Ramos (cell line): Measurements from ENCODE around the gene MICAL3.
"Not testable (repeated sequence)": the region's sequence is repeated elsewhere in the genome, so short reads cannot be mapped to it uniquely, and the experiment has no call there.

Source experiments
- in situ Hi-C: fragments of 300-500 bp; cut with MboI; formaldehyde crosslinking; loops from one replicate; pipeline ENCODE4 v1.14.3; 2022; ENCODE audit warnings: low sequenced_read_pairs; ENCODE audit not compliant: unreplicated experiment

MICAL3 gene

DNA sequence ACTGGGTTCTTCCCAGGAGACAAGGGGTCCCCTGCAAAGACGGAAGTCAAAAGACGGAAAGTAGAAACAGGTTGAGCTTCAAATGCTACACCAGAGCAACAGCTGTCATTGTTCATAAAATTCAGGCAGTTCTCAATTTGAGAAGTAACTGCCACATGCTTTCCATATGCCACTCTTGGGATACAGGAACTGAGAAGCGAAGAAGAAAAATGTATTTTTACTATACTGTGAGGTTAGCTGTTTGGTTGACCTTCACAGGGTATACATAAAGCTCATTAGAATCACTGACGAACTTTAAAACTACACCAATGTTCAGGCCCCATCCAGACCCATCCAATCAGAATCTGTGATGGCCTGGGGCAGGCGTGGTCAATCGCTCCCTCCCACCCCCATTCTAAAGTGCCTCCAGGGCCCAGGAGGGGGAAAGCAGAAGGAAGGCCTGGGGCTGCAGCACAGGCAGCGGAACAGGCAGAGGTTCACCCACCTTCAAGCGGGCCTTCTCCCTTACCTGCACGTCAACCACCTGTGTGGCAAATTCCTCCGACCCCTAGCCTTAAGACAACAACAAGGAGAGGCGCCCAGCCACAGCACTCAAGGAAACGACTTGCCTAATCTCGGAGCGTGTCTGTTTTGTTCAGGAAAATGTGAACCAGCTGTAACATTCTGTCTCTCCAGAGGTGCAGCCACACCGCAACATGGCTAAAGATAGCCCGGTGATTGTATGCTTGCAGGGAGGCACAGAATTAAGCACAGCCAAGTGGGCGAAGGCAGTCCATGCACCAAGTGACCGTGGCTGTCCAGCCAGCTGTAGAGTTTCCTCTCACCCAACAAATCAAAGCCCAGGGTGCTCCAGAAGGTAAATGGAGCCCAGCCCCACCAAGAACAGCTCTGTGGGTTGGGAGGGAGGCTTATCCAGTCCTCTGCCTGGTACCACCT is 82.6 kb downstream of the MICAL3 start:
- in situ Hi-C loops: no loop called here

DNA sequence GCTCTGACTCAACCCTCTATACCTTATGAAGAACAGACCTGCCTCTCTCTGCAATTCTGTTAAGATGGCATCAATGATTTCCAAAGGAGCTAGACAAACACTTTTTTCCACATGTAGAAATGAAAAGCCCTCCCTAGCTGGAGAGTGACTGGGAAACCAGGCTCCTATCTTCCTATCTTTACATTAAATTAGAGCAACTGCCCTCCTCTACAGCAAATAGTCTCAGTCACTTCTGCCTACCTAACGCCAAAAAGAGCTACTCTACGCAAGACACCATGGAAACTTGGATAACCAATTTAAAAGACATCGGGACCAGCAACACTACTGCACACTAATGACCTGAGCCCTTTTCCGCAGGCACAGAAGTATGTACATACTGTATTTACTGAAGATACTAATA is 84.8 kb downstream of the MICAL3 start:
- in situ Hi-C loops: no loop called here

DNA sequence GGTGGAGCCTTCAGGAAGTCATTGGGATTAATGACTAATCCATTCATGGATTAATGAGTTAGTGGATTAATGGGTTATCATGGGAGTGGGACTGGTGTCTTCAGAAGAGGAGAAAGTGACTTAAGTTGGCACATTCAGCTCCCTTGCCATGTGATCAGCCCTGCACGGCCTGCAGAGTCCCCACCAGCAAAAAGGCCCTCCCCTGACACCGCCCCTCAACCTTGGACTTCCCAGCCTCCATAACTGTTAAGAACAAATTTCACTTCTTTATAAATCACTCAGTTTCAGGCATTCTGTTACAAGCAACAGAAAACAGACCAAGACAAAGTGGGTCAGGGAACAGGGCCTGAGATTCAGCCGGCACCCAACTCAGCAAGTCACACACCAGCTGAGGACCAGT is 85.3 kb downstream of the MICAL3 start:
- in situ Hi-C loops: no loop called here

DNA sequence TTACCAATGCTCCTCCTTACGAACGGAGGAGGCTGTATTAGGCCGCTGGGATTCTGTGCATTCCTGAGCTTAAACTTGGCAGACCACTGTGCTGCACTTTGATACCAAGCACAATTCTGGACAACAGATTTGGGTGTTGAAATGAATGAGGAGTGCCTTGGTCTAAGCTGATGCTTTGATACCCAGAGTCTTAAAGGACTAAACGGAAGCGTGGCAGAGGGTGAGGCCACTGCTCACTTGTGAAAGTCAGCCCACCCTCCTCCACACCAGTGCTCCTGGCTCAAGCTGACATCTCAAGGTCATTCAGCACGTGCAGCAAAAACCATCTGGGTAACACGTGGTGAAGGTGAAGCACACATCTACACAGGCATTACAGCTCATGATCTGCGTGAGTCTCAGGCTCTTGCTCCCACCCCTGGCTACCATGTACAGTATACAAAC is 85.9 kb downstream of the MICAL3 start:
- in situ Hi-C loops: no loop called here

DNA sequence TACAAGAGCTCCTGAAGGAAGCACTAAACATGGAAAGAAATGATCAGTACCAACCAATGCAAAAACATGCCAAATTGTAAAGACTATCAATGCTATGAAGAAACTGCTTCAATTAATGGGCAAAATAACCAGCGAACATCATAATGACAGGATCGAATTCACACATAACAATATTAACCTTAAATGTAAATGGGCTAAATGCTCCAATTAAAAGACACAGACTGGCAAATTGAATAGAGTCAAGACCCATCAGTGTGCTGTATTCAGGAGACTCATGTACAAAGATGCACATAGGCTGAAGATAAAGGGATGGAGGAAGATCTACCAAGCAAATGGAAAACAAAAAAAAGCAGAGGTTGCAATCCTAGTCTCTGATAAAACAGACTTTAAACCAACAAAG is 91.9 kb downstream of the MICAL3 start:
- in situ Hi-C loops: not testable (repeated sequence)

DNA sequence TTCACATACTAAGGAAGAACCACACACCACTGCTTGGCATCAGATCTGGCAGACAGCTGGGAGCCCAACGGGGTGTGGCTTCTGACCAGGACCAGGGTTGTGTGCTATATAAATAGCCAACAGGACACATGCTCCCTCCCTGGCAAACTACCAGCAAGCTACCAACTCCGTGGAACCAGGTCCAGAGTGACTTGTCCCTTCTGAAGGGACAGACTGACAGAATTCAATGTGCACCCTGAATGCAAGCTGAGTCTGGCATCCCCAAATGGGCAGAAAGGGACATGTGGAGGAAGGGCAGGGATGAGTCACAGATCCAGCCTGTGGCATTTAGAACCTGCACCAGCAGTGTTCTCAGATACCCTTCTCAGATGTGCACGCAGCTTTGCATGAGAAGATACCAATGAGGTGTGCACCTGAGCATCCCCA is 92.9 kb downstream of the MICAL3 start:
- in situ Hi-C loops: no loop called here

DNA sequence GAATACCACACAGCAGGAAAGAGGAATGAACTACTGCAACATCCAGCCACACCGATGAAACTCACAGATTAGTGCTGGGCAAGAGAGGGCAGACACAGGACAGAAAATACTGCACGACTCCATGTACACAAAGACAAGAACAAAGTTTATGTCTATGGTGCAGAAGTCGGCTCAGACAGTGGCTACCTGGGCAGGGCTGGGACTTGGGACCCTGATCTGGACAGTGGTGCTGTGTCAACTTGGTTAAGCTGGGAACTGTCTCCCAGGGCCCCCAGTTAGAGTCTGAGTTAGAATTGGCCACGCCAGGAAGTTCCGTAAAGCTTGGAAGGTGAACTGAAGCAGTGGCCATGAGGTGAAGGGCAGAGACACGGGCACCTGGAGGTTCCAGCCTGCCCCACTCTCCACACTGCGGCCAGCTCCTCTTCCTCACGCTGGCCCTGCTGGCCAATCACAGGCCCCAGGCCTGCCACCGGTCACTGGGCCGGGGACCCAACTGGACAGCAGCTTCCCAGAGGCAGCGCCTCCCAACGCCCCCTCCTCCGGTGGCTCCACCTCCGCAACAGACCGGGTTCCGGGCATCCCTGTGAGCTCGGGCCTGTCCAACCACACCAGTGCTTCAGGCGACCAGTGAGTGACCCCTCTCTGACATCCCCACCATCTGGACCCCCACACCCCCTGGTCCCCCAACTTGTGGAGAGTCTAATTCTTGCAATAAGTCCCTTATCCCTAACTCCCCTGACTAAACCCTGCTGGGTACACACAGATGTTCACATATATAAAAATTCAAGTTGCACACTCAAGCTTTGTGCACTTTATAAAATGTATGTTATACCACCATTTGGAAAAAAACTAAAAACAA is 93.7 kb downstream of the MICAL3 start:
- in situ Hi-C loops: no loop called here

DNA sequence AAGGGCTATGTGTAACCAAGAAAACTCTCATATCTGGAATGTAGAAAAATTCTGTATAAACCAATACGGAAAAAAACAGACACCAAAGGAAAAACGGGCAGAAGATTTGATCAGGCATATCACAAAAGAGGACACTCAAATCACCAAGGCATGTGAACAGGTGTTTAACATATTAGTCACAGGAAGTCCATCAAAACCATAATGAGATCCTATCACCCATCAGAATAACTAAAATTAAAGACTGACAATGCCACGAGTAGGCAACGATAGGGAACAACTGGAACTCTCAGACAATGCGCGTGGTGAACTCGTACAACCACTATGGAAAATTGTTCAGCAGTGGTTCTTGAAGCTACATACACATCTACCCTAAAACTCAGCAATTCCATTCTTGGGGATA is 94.5 kb downstream of the MICAL3 start:
- in situ Hi-C loops: no loop called here

DNA sequence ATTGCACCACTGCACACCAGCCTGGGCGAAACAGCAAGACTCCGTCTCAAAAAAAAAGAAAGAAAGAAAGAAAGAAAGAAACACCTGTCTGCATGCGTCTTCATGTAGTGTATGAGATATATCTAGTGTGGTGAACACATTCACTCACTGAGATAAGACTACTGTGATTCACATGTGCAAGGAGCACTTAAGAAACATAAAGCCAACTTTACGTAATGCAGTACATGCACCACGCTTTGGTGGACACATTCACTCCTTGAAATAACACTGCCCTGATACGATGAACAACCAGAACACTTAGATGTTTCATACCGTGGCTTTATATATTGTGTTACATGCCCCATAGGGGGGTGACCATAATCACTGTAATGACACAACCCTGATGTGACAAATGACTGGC is 96.0 kb downstream of the MICAL3 start:
- in situ Hi-C loops: no loop called here

DNA sequence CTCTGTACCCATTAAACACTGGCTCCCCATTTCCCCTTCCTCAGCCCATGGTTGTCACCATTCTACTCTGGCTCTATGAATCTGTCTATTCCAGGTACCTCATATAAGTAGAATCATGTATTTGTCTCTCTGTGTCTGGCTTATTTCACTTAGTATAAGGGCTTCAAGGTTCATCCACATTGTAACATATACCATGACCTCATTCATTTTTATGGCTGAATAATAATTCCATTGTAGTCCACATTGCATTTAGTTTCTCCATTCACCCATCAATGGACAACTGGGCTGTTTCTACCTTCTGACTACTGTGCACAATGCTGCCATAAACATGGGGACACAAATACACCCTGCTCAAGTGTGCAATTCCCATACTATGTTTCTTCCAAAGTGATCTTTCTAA is 97.3 kb downstream of the MICAL3 start:
- in situ Hi-C loops: no loop called here

DNA sequence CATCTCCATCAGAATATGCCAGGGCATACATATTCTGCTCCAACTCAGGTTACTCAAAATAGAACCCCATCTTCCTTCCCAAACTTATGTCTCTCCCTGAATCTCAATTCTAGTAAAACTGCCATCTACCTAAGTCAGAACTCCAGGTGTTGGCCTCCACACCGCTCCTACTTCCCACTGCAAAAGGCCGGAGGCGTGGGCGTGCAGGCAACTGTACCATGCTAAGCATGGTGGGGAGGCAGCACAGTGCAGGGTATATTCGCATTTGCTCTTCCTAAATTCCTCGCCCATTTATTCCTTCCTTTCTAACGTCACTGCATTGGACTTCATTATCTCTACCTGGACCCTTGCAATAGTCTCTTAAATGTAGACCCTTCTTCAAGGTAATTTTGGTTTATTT is 97.8 kb downstream of the MICAL3 start:
- in situ Hi-C loops: no loop called here

DNA sequence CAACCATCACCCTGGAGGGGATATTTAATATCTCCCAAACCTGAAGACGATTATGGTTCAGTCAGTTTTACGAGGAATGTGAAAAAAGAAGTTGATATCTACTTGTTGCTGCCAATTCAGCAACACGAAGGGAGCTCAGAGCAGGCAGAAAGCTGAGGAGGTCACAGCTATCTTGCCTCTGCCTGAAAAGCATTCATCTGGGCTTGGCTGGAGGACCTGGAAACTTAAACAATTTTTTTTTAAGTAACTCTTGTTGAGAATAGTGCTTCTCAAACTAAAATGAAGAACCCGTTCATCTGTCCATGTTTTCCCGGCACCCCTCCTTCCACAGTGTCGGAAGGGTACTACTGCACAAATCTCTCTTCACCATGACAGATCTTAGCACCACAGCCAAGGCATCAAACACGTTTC is 98.9 kb downstream of the MICAL3 start:
- in situ Hi-C loops: no loop called here

DNA sequence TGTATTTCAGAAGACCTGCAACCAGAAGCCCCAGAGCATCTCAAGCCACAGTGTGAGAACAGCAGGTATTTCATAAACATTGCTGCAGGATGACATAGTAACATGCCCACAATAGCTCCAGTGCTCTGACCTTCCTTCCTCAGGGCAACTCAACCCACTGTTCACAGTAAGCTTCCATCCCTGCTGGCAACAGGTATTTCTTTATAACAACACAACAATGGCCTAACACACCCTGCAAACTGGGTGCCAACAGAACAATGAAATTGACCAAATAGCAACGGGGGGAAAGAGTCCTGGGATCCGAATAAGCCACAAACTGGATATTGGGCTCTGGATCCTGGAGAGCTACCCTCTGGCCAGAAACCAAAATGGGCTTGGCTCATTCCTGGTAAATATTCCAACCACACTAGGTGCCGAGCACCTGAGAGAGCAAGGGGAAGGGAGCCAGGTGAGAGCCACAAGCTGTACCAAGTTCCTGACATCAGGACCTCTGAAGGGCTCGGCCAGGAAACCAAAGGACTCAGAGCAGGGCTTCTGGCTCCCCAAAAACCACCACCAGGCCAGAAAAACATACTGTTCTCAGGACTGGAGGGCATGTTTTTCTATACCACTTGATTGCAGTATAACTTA is 99.5 kb downstream of the MICAL3 start:
- in situ Hi-C loops: no loop called here

DNA sequence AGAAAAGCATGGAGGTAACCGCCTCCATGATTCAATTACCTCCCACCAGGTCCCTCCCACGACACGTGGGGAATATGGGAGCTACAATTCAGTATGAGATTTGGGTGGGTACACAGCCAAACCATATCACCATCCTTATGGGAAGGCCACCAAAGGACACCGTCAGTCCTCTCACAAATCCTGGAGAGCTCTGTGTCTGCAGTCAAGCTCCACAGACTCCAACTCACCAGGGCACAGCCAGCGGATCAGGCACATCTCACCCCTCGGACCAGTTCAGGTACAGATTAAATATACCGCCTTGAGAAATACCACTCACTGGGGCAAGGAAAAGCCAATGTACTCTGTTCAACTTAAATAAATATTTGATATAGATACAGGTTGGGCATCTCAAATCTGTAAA is 100.3 kb downstream of the MICAL3 start:
- in situ Hi-C loops: no loop called here

DNA sequence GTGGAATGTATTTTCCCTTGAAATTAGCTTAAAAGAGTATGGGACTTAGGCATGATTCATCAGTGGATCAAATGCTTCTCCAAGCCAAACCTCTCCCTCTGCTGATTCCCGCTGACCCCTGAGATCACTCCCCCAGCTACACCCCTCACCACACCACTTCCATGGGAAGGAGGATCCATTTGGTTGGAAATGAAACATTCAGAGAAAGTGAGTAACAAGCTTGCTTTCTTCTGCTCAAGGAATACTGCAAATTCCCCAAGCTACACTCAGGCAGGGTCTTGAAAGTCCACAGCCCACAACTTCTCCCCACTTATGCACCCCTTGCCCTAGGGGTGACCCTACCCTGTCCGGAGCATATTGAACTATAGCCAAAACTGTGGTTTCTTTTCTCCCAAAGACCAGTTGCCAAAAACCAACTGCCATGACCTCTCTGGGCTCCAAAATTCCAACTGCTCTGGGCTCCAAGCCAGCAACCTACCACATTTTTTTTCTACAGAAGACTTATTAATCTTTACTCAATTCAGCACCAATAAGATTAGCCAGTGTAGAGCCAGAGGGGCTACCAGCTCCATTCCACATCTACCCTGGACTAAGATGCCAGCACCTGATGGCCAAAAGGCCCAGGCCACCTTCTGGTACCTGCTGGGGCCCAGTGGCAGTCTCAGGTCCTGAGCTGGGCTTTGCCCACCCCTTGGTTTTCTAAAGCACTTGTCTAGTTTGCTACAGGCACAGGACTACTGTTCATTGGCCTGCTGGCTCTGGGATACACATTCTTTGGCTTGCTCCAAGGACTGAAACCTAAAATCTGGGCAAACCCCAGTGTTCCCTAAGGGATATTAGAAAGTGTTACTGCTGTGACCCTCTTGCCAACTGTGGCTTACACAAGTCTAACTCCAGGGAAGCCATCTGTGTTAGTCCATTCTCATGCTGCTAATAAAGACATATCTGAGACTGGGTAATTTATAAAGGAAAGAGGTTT is 101.1 kb downstream of the MICAL3 start:
- in situ Hi-C loops: no loop called here

DNA sequence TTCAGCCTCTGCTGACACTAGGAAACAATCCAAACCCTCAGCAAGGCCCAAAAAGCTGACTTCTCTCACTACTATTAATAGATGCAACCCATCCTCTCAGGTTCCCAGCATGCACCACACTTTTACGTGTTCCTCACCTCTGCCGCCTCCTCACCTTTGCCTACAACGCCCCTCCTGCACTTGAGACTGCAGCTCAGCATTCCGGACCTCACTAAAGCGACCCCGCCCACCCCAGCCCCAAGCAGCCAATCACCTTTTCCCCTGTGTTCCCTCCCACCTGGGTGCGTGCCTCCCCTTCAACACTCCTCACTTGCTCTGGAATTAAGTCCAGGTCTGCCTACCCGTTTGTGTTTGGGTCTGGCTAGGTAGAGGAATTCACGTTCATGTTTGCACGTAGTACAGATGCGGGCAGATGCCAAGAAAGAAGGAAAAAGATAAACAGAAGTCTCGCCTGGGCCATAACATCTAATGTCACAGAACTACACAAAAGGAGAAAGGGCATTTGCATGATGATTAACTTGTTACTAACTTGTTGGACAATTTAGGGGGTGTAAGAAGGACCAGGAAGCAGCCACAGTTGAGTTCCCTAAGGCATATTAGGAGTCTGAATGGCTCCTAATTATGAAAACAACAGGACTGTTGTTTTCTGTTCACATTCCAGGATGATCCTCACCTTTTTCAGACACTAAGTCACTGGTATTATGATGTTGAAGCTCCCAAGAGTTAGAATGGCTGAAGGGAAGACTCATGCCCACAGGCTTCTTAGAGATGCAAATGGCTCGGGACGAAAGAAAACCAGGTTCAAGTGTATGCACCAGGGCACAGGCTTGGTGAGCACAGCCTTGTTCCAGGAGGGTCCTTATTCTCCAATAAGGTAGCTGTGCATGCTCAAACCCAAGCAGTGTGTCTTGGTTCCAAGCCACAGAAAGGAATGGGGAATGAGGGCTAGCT is 102.2 kb downstream of the MICAL3 start:
- in situ Hi-C loops: no loop called here

DNA sequence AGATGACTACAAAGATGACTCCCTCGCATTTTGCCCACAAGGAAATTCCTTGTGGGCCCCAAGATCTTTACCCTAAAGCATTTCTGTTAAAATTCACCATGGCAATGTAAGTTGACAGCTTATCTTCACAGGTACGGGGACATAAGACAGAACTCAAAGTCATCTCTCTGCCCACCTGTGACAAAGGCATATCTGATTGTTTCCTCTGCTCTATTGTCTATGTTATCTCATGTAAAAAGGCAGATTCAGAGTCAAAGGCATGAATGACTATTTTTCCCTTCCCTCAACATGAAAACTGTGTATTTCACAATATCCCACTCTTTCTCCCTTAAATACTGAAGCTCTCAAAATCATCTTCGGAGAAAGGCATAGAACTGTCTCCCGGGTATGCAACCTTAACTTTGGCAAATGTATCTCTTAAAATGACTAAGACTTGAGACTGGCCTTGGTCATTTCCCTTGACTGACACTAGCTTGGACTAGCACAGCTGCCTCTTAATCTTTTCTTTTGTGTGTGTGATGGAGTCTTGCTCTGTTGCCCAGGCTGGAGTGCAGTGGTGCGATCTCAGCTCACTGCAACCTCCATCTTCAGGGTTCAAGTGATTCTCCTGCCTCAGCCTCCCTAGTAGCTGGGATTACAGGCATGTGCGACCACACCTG is 103.2 kb downstream of the MICAL3 start:
- in situ Hi-C loops: no loop called here

DNA sequence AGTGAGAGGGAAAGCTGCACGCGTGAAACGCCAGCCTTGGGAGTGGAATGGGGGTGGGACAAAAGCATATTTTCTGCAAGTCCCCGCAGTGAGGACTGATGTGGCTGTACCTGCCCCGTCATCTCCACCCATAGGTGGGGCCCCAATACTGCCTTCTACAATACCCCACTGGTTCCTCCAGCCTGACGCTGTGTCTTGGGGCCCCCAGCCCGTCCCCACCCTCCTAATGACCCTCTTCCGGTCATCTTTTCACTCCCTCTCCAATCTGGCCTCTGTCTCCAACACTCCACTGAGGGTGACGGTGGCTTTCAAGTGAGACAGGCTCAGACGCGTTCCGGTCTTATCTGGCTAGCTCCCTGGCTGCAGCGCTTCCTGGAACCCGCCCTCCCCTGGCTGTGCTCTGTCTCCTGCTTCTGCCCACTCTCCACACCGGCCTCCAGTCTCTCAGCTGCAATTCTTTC is 104.2 kb downstream of the MICAL3 start:
- in situ Hi-C loops: no loop called here
